ENCODE data around the gene STRA8. TPM values are rescaled to one million over a fixed set of nuclear protein-coding genes. Genes with fewer than 3 reads are reported as not detected.
"Not testable (repeated sequence)": the region's sequence is repeated elsewhere in the genome, so short reads cannot be mapped to it uniquely, and the experiment has no call there.

The STRA8 gene
- total RNA-seq, 3 donors from 2014 or later (not counting 1 experiment from before 2014, with no cell fraction given), result not detected

DNA sequence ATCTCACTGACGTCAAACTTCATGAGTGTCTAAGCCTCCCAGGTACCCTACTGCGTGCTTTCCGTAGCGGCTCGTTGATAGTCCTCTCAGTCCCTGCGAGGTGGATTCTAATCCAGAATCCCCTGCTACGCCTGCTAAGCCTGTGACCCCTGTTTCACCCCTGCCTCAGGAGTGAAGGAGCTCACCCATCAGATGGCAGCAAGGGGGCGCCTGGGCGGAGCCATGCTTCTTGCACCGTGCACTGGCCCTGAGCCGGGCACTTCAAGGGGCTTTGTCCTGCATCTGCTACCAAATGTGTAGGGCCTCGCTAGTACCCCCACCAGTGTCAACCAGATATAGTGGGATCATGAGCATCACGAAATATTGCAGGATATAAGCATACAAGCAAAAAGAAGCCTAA is 918 bp upstream of the STRA8 start:
- ATAC-seq, result no peak
- H3K27me3 ChIP-seq (ENCODE audit: control insufficient read depth, insufficient read depth, low read length), result no peaks in the 10 kb centered on the region
- no peak overlapping the region for H3K4me3 ChIP-seq (ENCODE audit: low read length)
- WGBS (ENCODE audit: insufficient coverage), result 92% methylated on average over 13 of the region's 13 CpGs
- intact Hi-C loops (cut with micrococcal nuclease), result no loop called here
- no peaks in the 10 kb centered on the region for H3K9me3 ChIP-seq (ENCODE audit: control insufficient read depth, insufficient read depth, low read length)
- Mint-ChIP-seq H3K27me3 (ENCODE audit: low read depth in 2 of 2) (no peaks in the 10 kb centered on the region), H3K36me3 (no peaks in the 10 kb centered on the region), H3K4me3 (no peak overlapping the region), H3K27ac (no peak overlapping the region), H3K9me3 (no peaks in the 10 kb centered on the region), H3K4me1 (no peaks in the 10 kb centered on the region)
- TF ChIP-seq, protein P1, sequence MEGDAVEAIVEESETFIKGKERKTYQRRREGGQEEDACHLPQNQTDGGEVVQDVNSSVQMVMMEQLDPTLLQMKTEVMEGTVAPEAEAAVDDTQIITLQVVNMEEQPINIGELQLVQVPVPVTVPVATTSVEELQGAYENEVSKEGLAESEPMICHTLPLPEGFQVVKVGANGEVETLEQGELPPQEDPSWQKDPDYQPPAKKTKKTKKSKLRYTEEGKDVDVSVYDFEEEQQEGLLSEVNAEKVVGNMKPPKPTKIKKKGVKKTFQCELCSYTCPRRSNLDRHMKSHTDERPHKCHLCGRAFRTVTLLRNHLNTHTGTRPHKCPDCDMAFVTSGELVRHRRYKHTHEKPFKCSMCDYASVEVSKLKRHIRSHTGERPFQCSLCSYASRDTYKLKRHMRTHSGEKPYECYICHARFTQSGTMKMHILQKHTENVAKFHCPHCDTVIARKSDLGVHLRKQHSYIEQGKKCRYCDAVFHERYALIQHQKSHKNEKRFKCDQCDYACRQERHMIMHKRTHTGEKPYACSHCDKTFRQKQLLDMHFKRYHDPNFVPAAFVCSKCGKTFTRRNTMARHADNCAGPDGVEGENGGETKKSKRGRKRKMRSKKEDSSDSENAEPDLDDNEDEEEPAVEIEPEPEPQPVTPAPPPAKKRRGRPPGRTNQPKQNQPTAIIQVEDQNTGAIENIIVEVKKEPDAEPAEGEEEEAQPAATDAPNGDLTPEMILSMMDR (IDR thresholded peaks at IDR 0.05), result no peak
- DNase-seq, result no peak
- H3K36me3 ChIP-seq (ENCODE audit: control insufficient read depth, insufficient read depth, low read length), result no peaks in the 10 kb centered on the region
- H3K4me1 ChIP-seq (ENCODE audit: control insufficient read depth, insufficient read depth, low read length), result no peaks in the 10 kb centered on the region
- H3K27ac ChIP-seq (ENCODE audit: low read length), result no peak overlapping the region

DNA sequence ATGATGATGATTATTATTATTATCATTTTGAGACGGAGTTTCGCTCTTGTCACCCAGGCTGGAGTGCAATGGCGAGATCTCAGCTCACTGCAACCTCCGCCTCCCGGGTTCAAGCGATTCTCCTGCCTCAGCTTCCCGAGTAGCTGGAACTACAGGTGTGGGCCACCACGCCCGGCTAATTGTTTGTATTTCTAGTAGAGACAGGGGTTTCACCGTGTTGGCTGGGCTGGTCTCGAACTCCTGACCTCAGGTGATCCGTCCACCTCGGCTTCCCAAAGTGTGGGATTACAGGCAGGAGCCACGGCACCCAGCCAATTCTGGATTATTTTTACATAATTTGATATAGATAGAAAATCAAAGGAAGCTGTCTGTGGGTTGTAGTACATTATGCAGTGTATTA is 457 bp downstream of the STRA8 start:
- H3K4me3 Mint-ChIP-seq; H3K27ac Mint-ChIP-seq; H3K4me1 ChIP-seq (ENCODE audit: control insufficient read depth, insufficient read depth, low read length); H3K36me3 Mint-ChIP-seq; H3K4me1 Mint-ChIP-seq; H3K36me3 ChIP-seq (ENCODE audit: control insufficient read depth, insufficient read depth, low read length); H3K4me3 ChIP-seq (ENCODE audit: low read length); ATAC-seq; H3K27ac ChIP-seq (ENCODE audit: low read length); H3K27me3 ChIP-seq (ENCODE audit: control insufficient read depth, insufficient read depth, low read length); DNase-seq; H3K9me3 Mint-ChIP-seq; H3K9me3 ChIP-seq (ENCODE audit: control insufficient read depth, insufficient read depth, low read length); intact Hi-C loops (cut with micrococcal nuclease); H3K27me3 Mint-ChIP-seq (ENCODE audit: low read depth in 2 of 2): not testable (repeated sequence)
- WGBS (ENCODE audit: insufficient coverage), result 94% methylated on average over 14 of the region's 14 CpGs

DNA sequence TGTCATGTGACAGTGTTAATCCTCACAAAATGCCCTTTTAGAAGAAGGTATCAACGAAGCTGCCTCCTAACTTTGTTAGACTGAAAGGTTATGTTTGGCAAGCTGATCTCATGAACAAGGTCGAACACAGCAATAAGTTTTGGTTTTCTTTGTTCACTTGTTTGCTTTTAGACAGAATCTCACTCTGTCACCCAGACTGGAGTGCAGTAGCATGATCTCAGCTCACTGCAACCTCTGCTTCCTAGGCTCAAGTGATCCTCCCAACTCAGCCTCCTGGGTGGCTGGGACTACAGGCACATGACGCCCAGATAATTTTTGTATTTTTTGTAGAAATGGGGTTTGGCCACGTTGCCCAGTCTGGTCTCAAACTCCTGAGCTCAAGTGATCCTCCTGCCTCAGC is 1.1 kb downstream of the STRA8 start:
- H3K4me1 Mint-ChIP-seq, result no peaks in the 10 kb centered on the region
- intact Hi-C loops (cut with micrococcal nuclease), result no loop called here
- no peaks in the 10 kb centered on the region for H3K27me3 Mint-ChIP-seq (ENCODE audit: low read depth in 2 of 2)
- H3K4me3 Mint-ChIP-seq, result no peak overlapping the region
- no peak overlapping the region for H3K27ac ChIP-seq (ENCODE audit: low read length)
- WGBS (ENCODE audit: insufficient coverage), result 84% methylated on average over 4 of the region's 4 CpGs
- no peaks in the 10 kb centered on the region for H3K9me3 ChIP-seq (ENCODE audit: control insufficient read depth, insufficient read depth, low read length)
- no peak overlapping the region for H3K4me3 ChIP-seq (ENCODE audit: low read length)
- H3K4me1 ChIP-seq (ENCODE audit: control insufficient read depth, insufficient read depth, low read length), result no peaks in the 10 kb centered on the region
- no peaks in the 10 kb centered on the region for H3K27me3 ChIP-seq (ENCODE audit: control insufficient read depth, insufficient read depth, low read length)
- DNase-seq (no peak), ATAC-seq (no peak)
- TF ChIP-seq, protein P1 (IDR thresholded peaks at IDR 0.05), result no peak
- no peaks in the 10 kb centered on the region for H3K9me3 Mint-ChIP-seq
- H3K36me3 Mint-ChIP-seq, result no peaks in the 10 kb centered on the region
- H3K27ac Mint-ChIP-seq, result no peak overlapping the region
- H3K36me3 ChIP-seq (ENCODE audit: control insufficient read depth, insufficient read depth, low read length), result no peaks in the 10 kb centered on the region

DNA sequence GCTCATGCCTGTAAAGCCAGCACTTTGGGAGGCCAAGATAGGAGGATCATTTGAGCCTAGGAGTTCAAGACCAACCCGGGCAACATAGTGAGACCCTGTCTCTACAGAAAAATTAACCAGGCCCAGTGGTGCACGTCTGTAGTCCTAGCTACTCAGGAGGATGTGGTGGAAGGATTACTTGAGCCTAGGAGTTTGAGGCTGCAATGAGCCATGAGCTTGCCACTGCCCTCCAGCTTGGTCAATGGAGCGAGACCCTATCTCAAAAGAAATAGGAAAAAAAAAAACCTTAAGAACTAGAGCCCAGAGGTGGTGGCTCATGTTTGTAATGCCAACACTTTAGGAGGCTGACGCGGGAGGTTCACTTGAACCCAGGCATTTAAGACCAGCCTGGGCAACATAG is 2.2 kb downstream of the STRA8 start:
- 88% methylated on average over 3 of the region's 5 CpGs for WGBS (ENCODE audit: insufficient coverage)
- Mint-ChIP-seq H3K27me3 (ENCODE audit: low read depth in 2 of 2) (no peaks in the 10 kb centered on the region), H3K9me3 (no peaks in the 10 kb centered on the region), H3K4me1 (no peaks in the 10 kb centered on the region), H3K36me3 (no peaks in the 10 kb centered on the region), H3K4me3 (no peak overlapping the region), H3K27ac (no peak overlapping the region)
- no peaks in the 10 kb centered on the region for H3K4me1 ChIP-seq (ENCODE audit: control insufficient read depth, insufficient read depth, low read length)
- DNase-seq (no peak), ATAC-seq (no peak)
- no peak overlapping the region for H3K4me3 ChIP-seq (ENCODE audit: low read length)
- no peaks in the 10 kb centered on the region for H3K9me3 ChIP-seq (ENCODE audit: control insufficient read depth, insufficient read depth, low read length)
- no peaks in the 10 kb centered on the region for H3K36me3 ChIP-seq (ENCODE audit: control insufficient read depth, insufficient read depth, low read length)
- intact Hi-C loops (cut with micrococcal nuclease), result no loop called here
- no peak overlapping the region for H3K27ac ChIP-seq (ENCODE audit: low read length)
- TF ChIP-seq, protein P1 (IDR thresholded peaks at IDR 0.05), result no peak
- no peaks in the 10 kb centered on the region for H3K27me3 ChIP-seq (ENCODE audit: control insufficient read depth, insufficient read depth, low read length)

Data from natural killer cell (primary cell).